ENCODE measurements around the gene XIRP2.

The XIRP2 gene

GRCh38 chr2:166961933-166962332 lies 73.7 kb downstream of the XIRP2 start:
- Histone ChIP-seq H3K9ac (ENCODE audit: low read length) (no peak overlapping the region), H4K5ac (ENCODE audit: low read length) (no peak overlapping the region), H3K4me1 (ENCODE audit: control insufficient read depth, low read depth, low read length) (peaks cover 3% of the 10 kb centered on the region), H3K79me1 (ENCODE audit: low read length) (no peaks in the 10 kb centered on the region), H3K4me2 (ENCODE audit: low read length) (no peak overlapping the region), H3K79me2 (ENCODE audit: control insufficient read depth, insufficient read depth, low read length) (no peaks in the 10 kb centered on the region), H2BK5ac (ENCODE audit: low read length) (no peak overlapping the region), H3K27me3 (ENCODE audit: insufficient read depth, low read length, poor library complexity) (no peaks in the 10 kb centered on the region), H2AK5ac (ENCODE audit: low read length) (no peak overlapping the region), H2BK120ac (ENCODE audit: low read depth, low read length) (no peak overlapping the region), H3K56ac (ENCODE audit: low read length) (no peak overlapping the region), H3K18ac (ENCODE audit: low read length) (no peak overlapping the region), H3K36me3 (ENCODE audit: control insufficient read depth, insufficient read depth, low read length) (no peaks in the 10 kb centered on the region), H4K8ac (ENCODE audit: low read depth, low read length) (no peak overlapping the region), H3K4me3 (ENCODE audit: low read length) (no peak overlapping the region), H3K23ac (ENCODE audit: low read length) (no peak overlapping the region), H3K4ac (ENCODE audit: low read depth, low read length) (no peak overlapping the region), H3K27ac (ENCODE audit: low read depth, low read length) (no peak overlapping the region), H2BK15ac (replicated peaks; ENCODE audit: low read depth) (no peak overlapping the region)
- WGBS (ENCODE audit: extremely low coverage, insufficient coverage, low lambda C conversion rate), result no CpG with 5 or more reads among the region's 1 CpG
- DNase-seq, result no peak

DNA sequence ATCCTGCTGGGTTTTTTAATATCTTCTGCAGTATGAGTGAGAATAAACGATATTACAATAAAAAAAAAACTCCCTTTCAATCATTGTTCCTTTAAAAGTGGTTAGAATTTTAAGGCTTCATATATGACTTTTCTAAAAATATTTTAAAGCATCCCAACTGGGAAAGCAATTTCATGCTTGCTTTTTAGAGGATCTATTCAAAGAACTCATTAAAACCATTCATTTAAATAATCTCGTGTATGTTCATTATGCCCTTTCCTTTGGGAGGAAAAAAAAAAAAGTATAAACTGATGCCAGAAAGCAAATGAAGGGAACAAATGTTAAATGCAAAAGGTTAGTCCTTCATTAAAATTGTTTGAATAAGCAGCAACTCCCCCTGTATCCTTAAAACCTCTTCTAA lies 81.2 kb downstream of the XIRP2 start:
- Histone ChIP-seq H2BK120ac (ENCODE audit: low read depth, low read length) (no peak overlapping the region), H2AK5ac (ENCODE audit: low read length) (no peak overlapping the region), H4K8ac (ENCODE audit: low read depth, low read length) (no peak overlapping the region), H4K5ac (ENCODE audit: low read length) (no peak overlapping the region), H3K36me3 (ENCODE audit: control insufficient read depth, insufficient read depth, low read length) (no peaks in the 10 kb centered on the region), H3K27ac (ENCODE audit: low read depth, low read length) (no peak overlapping the region), H3K4me1 (ENCODE audit: control insufficient read depth, low read depth, low read length) (no peaks in the 10 kb centered on the region), H3K56ac (ENCODE audit: low read length) (no peak overlapping the region), H3K23ac (ENCODE audit: low read length) (no peak overlapping the region), H3K79me2 (ENCODE audit: control insufficient read depth, insufficient read depth, low read length) (no peaks in the 10 kb centered on the region), H3K4me2 (ENCODE audit: low read length) (no peak overlapping the region), H3K4ac (ENCODE audit: low read depth, low read length) (no peak overlapping the region), H3K79me1 (ENCODE audit: low read length) (no peaks in the 10 kb centered on the region), H3K27me3 (ENCODE audit: insufficient read depth, low read length, poor library complexity) (no peaks in the 10 kb centered on the region), H2BK5ac (ENCODE audit: low read length) (no peak overlapping the region), H3K4me3 (ENCODE audit: low read length) (no peak overlapping the region), H2BK15ac (replicated peaks; ENCODE audit: low read depth) (no peak overlapping the region), H3K9ac (ENCODE audit: low read length) (no peak overlapping the region), H3K18ac (ENCODE audit: low read length) (no peak overlapping the region)
- no CpG with 5 or more reads among the region's 2 CpGs for WGBS (ENCODE audit: extremely low coverage, insufficient coverage, low lambda C conversion rate)
- DNase-seq, result no peak

- H3K4me3 ChIP-seq (ENCODE audit: low read length), result no peak overlapping the region
These were observed 83.7 kb downstream of the XIRP2 start for GRCh38 chr2:166972002-166972401.

GRCh38 chr2:166972418-166972817 lies 84.1 kb downstream of the XIRP2 start:
- H4K5ac ChIP-seq (ENCODE audit: low read length), result no peak overlapping the region
- no peak overlapping the region for H3K23ac ChIP-seq (ENCODE audit: low read length)
- H2AK5ac ChIP-seq (ENCODE audit: low read length), result no peak overlapping the region
- H3K9ac ChIP-seq (ENCODE audit: low read length), result no peak overlapping the region
- H2BK5ac ChIP-seq (ENCODE audit: low read length), result no peak overlapping the region
- H2BK120ac ChIP-seq (ENCODE audit: low read depth, low read length), result no peak overlapping the region
- H3K36me3 ChIP-seq (ENCODE audit: control insufficient read depth, insufficient read depth, low read length), result no peaks in the 10 kb centered on the region
- no peaks in the 10 kb centered on the region for H3K4me1 ChIP-seq (ENCODE audit: control insufficient read depth, low read depth, low read length)
- no peak overlapping the region for H3K4me3 ChIP-seq (ENCODE audit: low read length)
- no peaks in the 10 kb centered on the region for H3K79me2 ChIP-seq (ENCODE audit: control insufficient read depth, insufficient read depth, low read length)
- H3K18ac ChIP-seq (ENCODE audit: low read length), result no peak overlapping the region
- no peak overlapping the region for H2BK15ac ChIP-seq (replicated peaks; ENCODE audit: low read depth)
- H3K27ac ChIP-seq (ENCODE audit: low read depth, low read length), result no peak overlapping the region
- no peaks in the 10 kb centered on the region for H3K79me1 ChIP-seq (ENCODE audit: low read length)
- no peak overlapping the region for H4K8ac ChIP-seq (ENCODE audit: low read depth, low read length)
- no peak overlapping the region for H3K4ac ChIP-seq (ENCODE audit: low read depth, low read length)
- H3K56ac ChIP-seq (ENCODE audit: low read length), result no peak overlapping the region
- H3K4me2 ChIP-seq (ENCODE audit: low read length), result no peak overlapping the region
- no peaks in the 10 kb centered on the region for H3K27me3 ChIP-seq (ENCODE audit: insufficient read depth, low read length, poor library complexity)
- peak; percentile 29 for DNase-seq

More at GRCh38 chr2:166972002-166972401, 83.7 kb downstream of the XIRP2 start:
- H3K79me1 ChIP-seq (ENCODE audit: low read length), result no peaks in the 10 kb centered on the region
- no peak overlapping the region for H3K23ac ChIP-seq (ENCODE audit: low read length)
- H4K5ac ChIP-seq (ENCODE audit: low read length), result no peak overlapping the region
- WGBS (ENCODE audit: extremely low coverage, insufficient coverage, low lambda C conversion rate), result no CpG with 5 or more reads among the region's 4 CpGs
- no peak overlapping the region for H2BK120ac ChIP-seq (ENCODE audit: low read depth, low read length)
- no peak overlapping the region for H3K4ac ChIP-seq (ENCODE audit: low read depth, low read length)
- no peak overlapping the region for H4K8ac ChIP-seq (ENCODE audit: low read depth, low read length)
- no peaks in the 10 kb centered on the region for H3K36me3 ChIP-seq (ENCODE audit: control insufficient read depth, insufficient read depth, low read length)
- H3K27me3 ChIP-seq (ENCODE audit: insufficient read depth, low read length, poor library complexity), result no peaks in the 10 kb centered on the region
- H2BK15ac ChIP-seq (replicated peaks; ENCODE audit: low read depth), result no peak overlapping the region
- H3K18ac ChIP-seq (ENCODE audit: low read length), result no peak overlapping the region
- no peaks in the 10 kb centered on the region for H3K4me1 ChIP-seq (ENCODE audit: control insufficient read depth, low read depth, low read length)
- DNase-seq, result peak; percentile 56
- no peak overlapping the region for H3K4me2 ChIP-seq (ENCODE audit: low read length)
- H3K9ac ChIP-seq (ENCODE audit: low read length), result no peak overlapping the region
- no peak overlapping the region for H3K56ac ChIP-seq (ENCODE audit: low read length)
- H3K27ac ChIP-seq (ENCODE audit: low read depth, low read length), result no peak overlapping the region
- no peaks in the 10 kb centered on the region for H3K79me2 ChIP-seq (ENCODE audit: control insufficient read depth, insufficient read depth, low read length)
- H2BK5ac ChIP-seq (ENCODE audit: low read length), result no peak overlapping the region
- no peak overlapping the region for H2AK5ac ChIP-seq (ENCODE audit: low read length)

DNA sequence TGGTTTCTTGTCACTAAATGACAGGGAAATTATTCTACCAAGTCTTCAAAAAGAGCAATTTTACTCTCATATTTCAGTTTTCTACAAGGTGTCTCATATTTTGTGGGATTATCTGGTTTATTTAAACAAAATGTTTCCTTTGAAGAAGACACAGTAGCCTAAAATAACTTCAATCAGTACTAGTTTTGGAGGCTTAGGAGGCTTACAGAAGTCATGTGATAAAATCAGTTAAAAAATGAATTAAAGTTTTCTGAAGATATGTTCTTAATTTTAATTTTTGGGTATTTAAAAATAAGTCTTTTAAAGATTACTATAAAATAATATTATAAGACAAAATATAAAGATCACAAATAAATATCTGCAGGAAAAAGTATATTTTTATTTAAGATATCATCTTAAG lies 95.9 kb downstream of the XIRP2 start:
- Histone ChIP-seq H4K8ac (ENCODE audit: low read depth, low read length) (no peak overlapping the region), H3K56ac (ENCODE audit: low read length) (no peak overlapping the region), H3K23ac (ENCODE audit: low read length) (no peak overlapping the region), H3K4me1 (ENCODE audit: control insufficient read depth, low read depth, low read length) (no peaks in the 10 kb centered on the region), H3K18ac (ENCODE audit: low read length) (no peak overlapping the region), H3K36me3 (ENCODE audit: control insufficient read depth, insufficient read depth, low read length) (no peaks in the 10 kb centered on the region), H3K9ac (ENCODE audit: low read length) (no peak overlapping the region), H3K27ac (ENCODE audit: low read depth, low read length) (no peak overlapping the region), H3K27me3 (ENCODE audit: insufficient read depth, low read length, poor library complexity) (no peaks in the 10 kb centered on the region), H3K4me3 (ENCODE audit: low read length) (no peak overlapping the region), H2BK15ac (replicated peaks; ENCODE audit: low read depth) (no peak overlapping the region), H3K79me1 (ENCODE audit: low read length) (no peaks in the 10 kb centered on the region), H4K5ac (ENCODE audit: low read length) (no peak overlapping the region), H2AK5ac (ENCODE audit: low read length) (no peak overlapping the region), H3K79me2 (ENCODE audit: control insufficient read depth, insufficient read depth, low read length) (no peaks in the 10 kb centered on the region), H3K4ac (ENCODE audit: low read depth, low read length) (no peak overlapping the region), H3K4me2 (ENCODE audit: low read length) (no peak overlapping the region), H2BK5ac (ENCODE audit: low read length) (no peak overlapping the region), H2BK120ac (ENCODE audit: low read depth, low read length) (no peak overlapping the region)
- DNase-seq, result no peak

DNA sequence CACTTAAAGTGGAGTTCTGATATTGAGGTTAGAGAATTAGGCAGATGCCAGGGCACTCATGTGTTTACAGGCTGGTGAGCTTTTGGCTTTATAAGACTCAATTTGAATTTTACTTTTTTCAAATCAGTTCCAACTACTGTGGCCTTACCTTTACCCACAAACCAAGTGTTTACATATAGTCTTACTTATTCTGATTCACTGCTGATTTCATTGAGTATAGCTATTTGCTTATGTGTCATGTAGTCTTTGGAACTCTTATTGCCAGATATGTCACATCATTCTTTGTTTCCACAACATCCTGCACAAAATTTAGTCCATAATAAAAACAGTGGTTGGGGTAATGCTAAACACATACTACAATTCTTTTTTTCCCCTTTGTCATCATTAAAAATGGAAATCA lies 96.5 kb downstream of the XIRP2 start:
- Histone ChIP-seq H2BK15ac (replicated peaks; ENCODE audit: low read depth) (no peak overlapping the region), H3K79me1 (ENCODE audit: low read length) (no peaks in the 10 kb centered on the region), H3K4me1 (ENCODE audit: control insufficient read depth, low read depth, low read length) (no peaks in the 10 kb centered on the region), H3K27me3 (ENCODE audit: insufficient read depth, low read length, poor library complexity) (no peaks in the 10 kb centered on the region), H3K36me3 (ENCODE audit: control insufficient read depth, insufficient read depth, low read length) (no peaks in the 10 kb centered on the region), H3K56ac (ENCODE audit: low read length) (no peak overlapping the region), H2AK5ac (ENCODE audit: low read length) (no peak overlapping the region), H3K9ac (ENCODE audit: low read length) (no peak overlapping the region), H3K4me3 (ENCODE audit: low read length) (no peak overlapping the region), H3K4ac (ENCODE audit: low read depth, low read length) (no peak overlapping the region), H3K4me2 (ENCODE audit: low read length) (no peak overlapping the region), H2BK5ac (ENCODE audit: low read length) (no peak overlapping the region), H3K18ac (ENCODE audit: low read length) (no peak overlapping the region), H3K23ac (ENCODE audit: low read length) (no peak overlapping the region), H3K27ac (ENCODE audit: low read depth, low read length) (no peak overlapping the region), H4K5ac (ENCODE audit: low read length) (no peak overlapping the region), H4K8ac (ENCODE audit: low read depth, low read length) (no peak overlapping the region), H2BK120ac (ENCODE audit: low read depth, low read length) (no peak overlapping the region), H3K79me2 (ENCODE audit: control insufficient read depth, insufficient read depth, low read length) (no peaks in the 10 kb centered on the region)
- DNase-seq, result no peak
